HG02981 (cell line): ENCODE measurements around the gene SPDYE5.

ENCODE experiments used
- ATAC-seq: cut with Tn5 transposase; IDR thresholded peaks from one replicate; pipeline ENCODE4 v1.9.1; 2021; ENCODE audit warnings: mild to moderate bottlenecking, moderate library complexity; ENCODE audit not compliant: unreplicated experiment

SPDYE5 gene

GRCh38 chr7:75536940-75537538, 44.9 kb downstream of the SPDYE5 start:
- ATAC-seq, result no peak

- no peak for ATAC-seq
Observed at GRCh38 chr7:75537731-75538130, 45.6 kb downstream of the SPDYE5 start.

GRCh38 chr7:75546237-75547015, 54.3 kb downstream of the SPDYE5 start:
- ATAC-seq, result no peak
